Neuron (in vitro differentiated cells): ENCODE measurements around the gene VDAC1.

Source experiments
- H2AFZ ChIP-seq: one replicate; pipeline ENCODE4 v1.6.1; 2013; ENCODE audit warnings: low read depth, mild to moderate bottlenecking, inconsistent platforms, low read length, moderate library complexity
- H3K27me3 ChIP-seq: one replicate; pipeline ENCODE4 v1.6.1; 2013; ENCODE audit warnings: low read length; ENCODE audit not compliant: insufficient read depth
- H3K36me3 ChIP-seq: one replicate; pipeline ENCODE4 v1.6.1; 2013; ENCODE audit warnings: low read length; ENCODE audit not compliant: insufficient read depth
- H3K4me1 ChIP-seq: one replicate; pipeline ENCODE4 v1.6.1; 2013; ENCODE audit warnings: low read length; ENCODE audit not compliant: insufficient read depth
- H3K4me3 ChIP-seq: 2 replicates; pipeline ENCODE4 v1.5.1; 2013; ENCODE audit warnings: mild to moderate bottlenecking, low read length, moderate library complexity
- H3K9me3 ChIP-seq: one replicate; pipeline ENCODE4 v1.6.1; 2013; ENCODE audit warnings: low read length

VDAC1 gene

GRCh38 chr5:134004626-134005416 lies at the start of gene VDAC1:
TSS of gene VDAC1 (minus strand) at chr5:134004975. CDS start at chr5:133993012, 11,963 bp downstream.
- peaks cover 17% of the 10 kb centered on the region for H3K36me3 ChIP-seq
- H2AFZ ChIP-seq, result peak within 1 kb of the TSS; percentile 97
- H3K27me3 ChIP-seq, result no peaks in the 10 kb centered on the region
- H3K9me3 ChIP-seq, result no peaks in the 10 kb centered on the region
- peaks cover 25% of the 10 kb centered on the region for H3K4me1 ChIP-seq
- H3K4me3 ChIP-seq, result peak within 1 kb of the TSS; percentile 82

GRCh38 chr5:134053840-134054338 lies 49.1 kb upstream of the VDAC1 start:
- Histone ChIP-seq H3K27me3 (no peaks in the 10 kb centered on the region), H3K4me3 (no peak overlapping the region), H3K36me3 (no peaks in the 10 kb centered on the region)

GRCh38 chr5:134053314-134053839 lies 48.6 kb upstream of the VDAC1 start:
- Histone ChIP-seq H3K4me1 (no peaks in the 10 kb centered on the region), H3K9me3 (no peaks in the 10 kb centered on the region), H3K27me3 (no peaks in the 10 kb centered on the region), H3K36me3 (no peaks in the 10 kb centered on the region), H3K4me3 (no peak overlapping the region), H2AFZ (no peak overlapping the region)

More at GRCh38 chr5:134053840-134054338, 49.1 kb upstream of the VDAC1 start:
- Histone ChIP-seq H3K4me1 (no peaks in the 10 kb centered on the region), H3K9me3 (no peaks in the 10 kb centered on the region), H2AFZ (no peak overlapping the region)

GRCh38 chr5:134051305-134051704 lies 46.5 kb upstream of the VDAC1 start:
- Histone ChIP-seq H3K4me1 (no peaks in the 10 kb centered on the region), H3K36me3 (no peaks in the 10 kb centered on the region), H3K27me3 (no peaks in the 10 kb centered on the region), H2AFZ (no peak overlapping the region), H3K9me3 (no peaks in the 10 kb centered on the region), H3K4me3 (no peak overlapping the region)

GRCh38 chr5:134048864-134049263 lies 44.1 kb upstream of the VDAC1 start:
- H3K4me1 ChIP-seq, result no peaks in the 10 kb centered on the region
- H3K27me3 ChIP-seq, result no peaks in the 10 kb centered on the region
- no peaks in the 10 kb centered on the region for H3K9me3 ChIP-seq
- no peak overlapping the region for H2AFZ ChIP-seq
- H3K4me3 ChIP-seq, result no peak overlapping the region
- no peaks in the 10 kb centered on the region for H3K36me3 ChIP-seq

GRCh38 chr5:134047687-134048056 lies 42.9 kb upstream of the VDAC1 start:
- Histone ChIP-seq H3K9me3 (no peaks in the 10 kb centered on the region), H3K4me3 (no peak overlapping the region), H3K36me3 (no peaks in the 10 kb centered on the region), H3K4me1 (no peaks in the 10 kb centered on the region), H2AFZ (no peak overlapping the region), H3K27me3 (no peaks in the 10 kb centered on the region)

GRCh38 chr5:134046801-134047686 lies 42.3 kb upstream of the VDAC1 start:
- Histone ChIP-seq H3K9me3 (no peaks in the 10 kb centered on the region), H3K4me1 (no peaks in the 10 kb centered on the region), H2AFZ (no peak overlapping the region), H3K4me3 (no peak overlapping the region), H3K36me3 (no peaks in the 10 kb centered on the region), H3K27me3 (no peaks in the 10 kb centered on the region)

GRCh38 chr5:134046330-134046729 lies 41.6 kb upstream of the VDAC1 start:
- Histone ChIP-seq H3K27me3 (no peaks in the 10 kb centered on the region), H3K4me3 (no peak overlapping the region), H3K9me3 (no peaks in the 10 kb centered on the region), H2AFZ (no peak overlapping the region), H3K36me3 (no peaks in the 10 kb centered on the region), H3K4me1 (no peaks in the 10 kb centered on the region)

- no peak overlapping the region for H2AFZ ChIP-seq
- H3K27me3 ChIP-seq, result no peaks in the 10 kb centered on the region
- H3K9me3 ChIP-seq, result no peaks in the 10 kb centered on the region
- H3K36me3 ChIP-seq, result no peaks in the 10 kb centered on the region
- no peaks in the 10 kb centered on the region for H3K4me1 ChIP-seq
- no peak overlapping the region for H3K4me3 ChIP-seq
These were observed 39.3 kb upstream of the VDAC1 start for GRCh38 chr5:134043793-134044792.

- Histone ChIP-seq H3K4me1 (no peaks in the 10 kb centered on the region), H3K9me3 (no peaks in the 10 kb centered on the region), H3K4me3 (no peak overlapping the region), H3K36me3 (no peaks in the 10 kb centered on the region), H3K27me3 (no peaks in the 10 kb centered on the region), H2AFZ (no peak overlapping the region)
These were observed 37.0 kb upstream of the VDAC1 start for GRCh38 chr5:134041570-134042411.

- Histone ChIP-seq H3K9me3 (no peaks in the 10 kb centered on the region), H3K4me1 (no peaks in the 10 kb centered on the region), H2AFZ (no peak overlapping the region), H3K4me3 (no peak overlapping the region), H3K27me3 (no peaks in the 10 kb centered on the region), H3K36me3 (no peaks in the 10 kb centered on the region)
These were observed 33.4 kb upstream of the VDAC1 start for GRCh38 chr5:134038138-134038537.
